ENCODE data around the gene BSN.

BSN gene

GRCh38 chr3:49701388-49702077 is 147.3 kb downstream of the BSN start:
- Histone ChIP-seq H4K20me1 (ENCODE audit: insufficient read depth) (no peaks in the 10 kb centered on the region), H3K36me3 (ENCODE audit: insufficient read depth) (no peaks in the 10 kb centered on the region), H3K27me3 (ENCODE audit: insufficient read depth, low read depth) (no peaks in the 10 kb centered on the region), H3K4me1 (ENCODE audit: low read depth, poor library complexity, severe bottlenecking) (no peaks in the 10 kb centered on the region), H3K27ac (no peak overlapping the region), H2AFZ (ENCODE audit: low read depth) (no peak overlapping the region), H3K4me2 (no peak overlapping the region), H3K9ac (no peak overlapping the region), H3K4me3 (IDR thresholded peaks at IDR 0.05; ENCODE audit: insufficient read depth, low read depth, low read length) (no peak overlapping the region), H3K79me2 (ENCODE audit: insufficient read depth, low read depth) (no peaks in the 10 kb centered on the region)
- peak; percentile 56; the same call in 1 of the 2 replicates for TF ChIP-seq CTCF (conservative IDR thresholded peaks at IDR 0.05; ENCODE audit: low read depth, low read length)

- Histone ChIP-seq H3K27ac (no peak overlapping the region), H3K4me2 (no peak overlapping the region), H3K79me2 (ENCODE audit: insufficient read depth, low read depth) (no peaks in the 10 kb centered on the region), H3K4me3 (IDR thresholded peaks at IDR 0.05; ENCODE audit: insufficient read depth, low read depth, low read length) (no peak overlapping the region), H2AFZ (ENCODE audit: low read depth) (no peak overlapping the region), H3K36me3 (ENCODE audit: insufficient read depth) (no peaks in the 10 kb centered on the region), H3K9ac (no peak overlapping the region), H3K27me3 (ENCODE audit: insufficient read depth, low read depth) (no peaks in the 10 kb centered on the region), H4K20me1 (ENCODE audit: insufficient read depth) (no peaks in the 10 kb centered on the region), H3K4me1 (ENCODE audit: low read depth, poor library complexity, severe bottlenecking) (no peaks in the 10 kb centered on the region)
- no peak for TF ChIP-seq CTCF (conservative IDR thresholded peaks at IDR 0.05; ENCODE audit: low read depth, low read length)
Measured at GRCh38 chr3:49702672-49703071, 148.4 kb downstream of the BSN start.

GRCh38 chr3:49703443-49703927 is 149.2 kb downstream of the BSN start:
- no peaks in the 10 kb centered on the region for H3K4me1 ChIP-seq (ENCODE audit: low read depth, poor library complexity, severe bottlenecking)
- H3K4me3 ChIP-seq (IDR thresholded peaks at IDR 0.05; ENCODE audit: insufficient read depth, low read depth, low read length), result no peak overlapping the region
- no peak overlapping the region for H2AFZ ChIP-seq (ENCODE audit: low read depth)
- TF ChIP-seq CTCF (conservative IDR thresholded peaks at IDR 0.05; ENCODE audit: low read depth, low read length), result peak; percentile 59
- no peaks in the 10 kb centered on the region for H3K27me3 ChIP-seq (ENCODE audit: insufficient read depth, low read depth)
- no peaks in the 10 kb centered on the region for H4K20me1 ChIP-seq (ENCODE audit: insufficient read depth)
- H3K79me2 ChIP-seq (ENCODE audit: insufficient read depth, low read depth), result no peaks in the 10 kb centered on the region
- H3K27ac ChIP-seq, result no peak overlapping the region
- H3K36me3 ChIP-seq (ENCODE audit: insufficient read depth), result no peaks in the 10 kb centered on the region
- no peak overlapping the region for H3K9ac ChIP-seq
- no peak overlapping the region for H3K4me2 ChIP-seq

GRCh38 chr3:49703956-49704355 is 149.7 kb downstream of the BSN start:
- Histone ChIP-seq H3K79me2 (ENCODE audit: insufficient read depth, low read depth) (no peaks in the 10 kb centered on the region), H4K20me1 (ENCODE audit: insufficient read depth) (no peaks in the 10 kb centered on the region), H2AFZ (ENCODE audit: low read depth) (no peak overlapping the region), H3K4me1 (ENCODE audit: low read depth, poor library complexity, severe bottlenecking) (no peaks in the 10 kb centered on the region), H3K27me3 (ENCODE audit: insufficient read depth, low read depth) (no peaks in the 10 kb centered on the region), H3K4me2 (no peak overlapping the region), H3K36me3 (ENCODE audit: insufficient read depth) (no peaks in the 10 kb centered on the region), H3K27ac (no peak overlapping the region), H3K4me3 (IDR thresholded peaks at IDR 0.05; ENCODE audit: insufficient read depth, low read depth, low read length) (no peak overlapping the region), H3K9ac (no peak overlapping the region)
- TF ChIP-seq CTCF (conservative IDR thresholded peaks at IDR 0.05; ENCODE audit: low read depth, low read length), result peak; percentile 8; the same call in 1 of the 2 replicates

Measured in KMS-11 (cell line).